ENCODE measurements around the gene MOB3B. TPM values are rescaled to one million over a fixed set of nuclear protein-coding genes. Genes with fewer than 3 reads are reported as not detected.

MOB3B gene
- total RNA-seq, 1 donor from 2014 or later: 11.0 TPM

- Histone ChIP-seq H3K4me1 (no peaks in the 10 kb centered on the region), H3K27ac (no peak overlapping the region), H3K9me3 (no peaks in the 10 kb centered on the region), H3K4me3 (no peak overlapping the region), H3K27me3 (no peaks in the 10 kb centered on the region), H3K36me3 (no peaks in the 10 kb centered on the region)
- intact Hi-C loops (cut with DNase I): no loop called here
- TF ChIP-seq POLR2A (IDR thresholded peaks at IDR 0.05): no peak
- TF ChIP-seq POLR2AphosphoS5 (IDR thresholded peaks at IDR 0.05; ENCODE audit: insufficient read depth in 1 of 2, low read depth in 1 of 2): no peak
- no peak for TF ChIP-seq CTCF (IDR thresholded peaks at IDR 0.05)
- DNase-seq (ENCODE audit: extremely low spot score in 2 of 2): no peak
These were observed 220.8 kb downstream of the MOB3B start for GRCh38 chr9:27308691-27309390.

DNA sequence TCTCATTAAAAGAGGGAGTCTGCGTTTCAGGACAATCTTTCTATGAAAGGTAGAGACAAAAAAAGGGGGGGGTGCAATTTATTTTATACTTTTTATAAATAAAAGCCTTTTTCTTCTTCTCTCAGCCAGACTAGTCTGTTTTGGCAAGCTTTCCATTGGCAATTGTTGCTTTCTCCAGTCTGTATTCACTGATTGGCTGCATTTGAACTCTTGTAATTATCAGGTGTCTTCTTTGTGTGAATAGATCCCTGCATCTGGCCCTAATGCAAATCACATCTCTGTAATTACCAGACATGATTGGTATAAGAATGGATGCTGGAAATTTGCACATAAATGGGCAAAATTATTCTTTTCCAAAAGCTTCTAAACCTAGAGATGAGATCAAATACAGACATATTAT lies 225.1 kb downstream of the MOB3B start:
- no peak for DNase-seq (ENCODE audit: extremely low spot score in 2 of 2)
- no peak for TF ChIP-seq CTCF (IDR thresholded peaks at IDR 0.05)
- TF ChIP-seq POLR2AphosphoS5 (IDR thresholded peaks at IDR 0.05; ENCODE audit: insufficient read depth in 1 of 2, low read depth in 1 of 2): no peak
- TF ChIP-seq POLR2A (IDR thresholded peaks at IDR 0.05): no peak
- Histone ChIP-seq H3K36me3 (no peaks in the 10 kb centered on the region), H3K27me3 (no peaks in the 10 kb centered on the region), H3K4me3 (no peak overlapping the region), H3K27ac (no peak overlapping the region), H3K9me3 (no peaks in the 10 kb centered on the region), H3K4me1 (no peaks in the 10 kb centered on the region)
- intact Hi-C loops (cut with DNase I): no loop called here

DNA sequence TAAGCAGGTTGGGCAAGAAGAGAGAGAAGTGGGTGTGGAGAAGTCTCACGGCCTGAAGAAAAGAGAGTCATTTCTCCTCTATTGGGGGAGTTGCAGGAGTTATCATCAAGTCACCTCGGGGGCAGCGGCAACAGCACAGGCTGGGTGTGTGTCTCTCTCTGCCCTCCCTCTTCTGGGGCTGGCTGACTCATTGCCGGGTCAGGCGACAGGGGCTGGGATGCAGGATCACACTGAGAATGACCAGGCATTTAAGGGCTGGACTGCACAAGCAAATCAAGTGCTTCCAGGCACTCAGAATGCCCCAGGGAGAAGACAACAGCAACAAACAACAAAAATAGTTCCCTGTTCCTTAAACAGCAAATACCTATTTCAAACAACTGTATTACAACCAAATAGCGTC lies 226.4 kb downstream of the MOB3B start:
- Histone ChIP-seq H3K4me1 (no peaks in the 10 kb centered on the region), H3K36me3 (no peaks in the 10 kb centered on the region), H3K4me3 (no peak overlapping the region), H3K27me3 (no peaks in the 10 kb centered on the region), H3K9me3 (no peaks in the 10 kb centered on the region), H3K27ac (no peak overlapping the region)
- no peak for DNase-seq (ENCODE audit: extremely low spot score in 2 of 2)
- intact Hi-C loops (cut with DNase I): no loop called here
- TF ChIP-seq POLR2AphosphoS5 (IDR thresholded peaks at IDR 0.05; ENCODE audit: insufficient read depth in 1 of 2, low read depth in 1 of 2) (no peak), CTCF (IDR thresholded peaks at IDR 0.05) (no peak), POLR2A (IDR thresholded peaks at IDR 0.05) (no peak)

DNA sequence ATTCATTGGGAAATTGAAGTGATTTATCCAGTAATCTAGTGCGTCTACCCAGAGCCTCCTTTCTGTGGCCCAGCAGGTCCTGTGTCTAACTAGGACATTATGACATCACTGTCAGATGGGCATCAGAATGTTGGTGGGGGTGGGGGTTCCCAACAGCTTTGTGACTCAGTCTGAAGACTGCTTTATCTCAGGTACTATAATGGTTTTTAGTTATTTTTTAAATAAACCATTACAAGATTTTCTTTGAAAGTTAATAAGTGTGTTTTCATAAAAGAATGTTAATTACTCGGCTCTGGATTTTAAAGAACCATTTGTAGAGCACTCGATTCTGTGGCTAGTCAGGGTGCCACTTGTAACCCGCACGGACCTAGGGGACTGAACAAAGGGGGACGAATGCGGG lies 232.6 kb downstream of the MOB3B start, which contains the start of gene EQTN:
Gene EQTN (minus strand): TSS at position 101 of the 400 bp plus-strand sequence. CDS start 95 bp downstream, at position 6.
- H3K4me1 ChIP-seq: no peaks in the 10 kb centered on the region
- H3K9me3 ChIP-seq: no peaks in the 10 kb centered on the region
- intact Hi-C loops (cut with DNase I): no loop called here
- DNase-seq (ENCODE audit: extremely low spot score in 2 of 2): no peak
- no peak within 1 kb of the TSS for H3K27ac ChIP-seq
- TF ChIP-seq CTCF (IDR thresholded peaks at IDR 0.05) (no peak), POLR2AphosphoS5 (IDR thresholded peaks at IDR 0.05; ENCODE audit: insufficient read depth in 1 of 2, low read depth in 1 of 2) (no peak), POLR2A (IDR thresholded peaks at IDR 0.05) (no peak)
- no peaks in the 10 kb centered on the region for H3K27me3 ChIP-seq
- H3K36me3 ChIP-seq: no peaks in the 10 kb centered on the region
- no peak within 1 kb of the TSS for H3K4me3 ChIP-seq

- Histone ChIP-seq H3K27me3 (no peaks in the 10 kb centered on the region), H3K4me1 (no peaks in the 10 kb centered on the region), H3K4me3 (no peak overlapping the region), H3K27ac (no peak overlapping the region), H3K36me3 (no peaks in the 10 kb centered on the region), H3K9me3 (no peaks in the 10 kb centered on the region)
- intact Hi-C loops (cut with DNase I): no loop called here
- no peak for TF ChIP-seq CTCF (IDR thresholded peaks at IDR 0.05)
- no peak for TF ChIP-seq POLR2AphosphoS5 (IDR thresholded peaks at IDR 0.05; ENCODE audit: insufficient read depth in 1 of 2, low read depth in 1 of 2)
- TF ChIP-seq POLR2A (IDR thresholded peaks at IDR 0.05): no peak
- DNase-seq (ENCODE audit: extremely low spot score in 2 of 2): no peak
These were observed 235.6 kb downstream of the MOB3B start for GRCh38 chr9:27293996-27294395.

All from vagina (tissue), 2 donors.